Liver (tissue), 9 donors: ENCODE measurements around the gene SERPINA10. TPM values are rescaled to one million over a fixed set of nuclear protein-coding genes. Genes with fewer than 3 reads are reported as not detected.

ENCODE experiments used
- DNase-seq: peaks from one replicate; pipeline ENCODE4 v3.0.0-alpha.2; 2017; ENCODE audit warnings: low spot score
- H3K27ac ChIP-seq, 2 donors: one replicate each; pipeline ENCODE4 v1.7.0; 2013; ENCODE audit warnings: inconsistent platforms in 2 of 2, low read length in 2 of 2, control low read depth in 1 of 2, low read depth in 1 of 2, mild to moderate bottlenecking in 1 of 2
- H3K27me3 ChIP-seq, 4 donors: one replicate each; pipeline versions ENCODE4 v1.6.1 to v1.7.0; 2013; ENCODE audit warnings: low read length in 3 of 4, inconsistent platforms in 1 of 4, mild to moderate bottlenecking in 1 of 4, moderate library complexity in 1 of 4; ENCODE audit not compliant: control insufficient read depth in 4 of 4, insufficient read depth in 4 of 4
- H3K36me3 ChIP-seq, 4 donors: one replicate each; pipeline versions ENCODE4 v1.6.1 to v1.7.0; 2013; ENCODE audit warnings: low read length in 3 of 4, mild to moderate bottlenecking in 3 of 4, low read depth in 1 of 4, moderate library complexity in 1 of 4; ENCODE audit not compliant: control insufficient read depth in 4 of 4, insufficient read depth in 3 of 4
- H3K4me1 ChIP-seq, 4 donors: one replicate each; pipeline versions ENCODE4 v1.6.1 to v1.7.0; 2013; ENCODE audit warnings: low read length in 3 of 4, mild to moderate bottlenecking in 3 of 4, moderate library complexity in 1 of 4; ENCODE audit not compliant: control insufficient read depth in 4 of 4, insufficient read depth in 4 of 4
- H3K4me3 ChIP-seq, 3 donors: one replicate each; pipeline versions ENCODE4 v1.6.1 to v1.7.0; 2013; ENCODE audit warnings: low read length in 3 of 3, control low read depth in 1 of 3, low read depth in 1 of 3, mild to moderate bottlenecking in 1 of 3
- H3K9ac ChIP-seq, 2 donors: one replicate each; pipeline ENCODE4 v1.7.0; 2013; ENCODE audit warnings: low read length in 2 of 2, mild to moderate bottlenecking in 2 of 2, moderate library complexity in 2 of 2, control low read depth in 1 of 2, low read depth in 1 of 2
- H3K9me3 ChIP-seq, 4 donors: one replicate each; pipeline versions ENCODE4 v1.6.1 to v1.7.0; 2013; ENCODE audit warnings: low read length in 3 of 4; ENCODE audit not compliant: control insufficient read depth in 4 of 4
- ATF3 ChIP-seq: IDR thresholded peaks from 2 replicates; pipeline ENCODE4 v1.6.1; 2016; ENCODE audit warnings: antibody characterized with exemption
- CTCF ChIP-seq: fragments of 150-350 bp; IDR thresholded peaks from 2 replicates; pipeline ENCODE4 v1.5.1; 2017; ENCODE audit warnings: improper control_type of control experiment, low read depth, low read length; ENCODE audit not compliant: missing input control
- EGR1 ChIP-seq, 2 donors: IDR thresholded peaks; 2 replicates each; pipeline ENCODE4 v1.6.1; 2016 to 2018; ENCODE audit warnings: antibody characterized with exemption in 2 of 2, low read depth in 2 of 2
- FOXA1 ChIP-seq: IDR thresholded peaks from 2 replicates; pipeline ENCODE4 v1.6.1; 2016; ENCODE audit warnings: antibody characterized with exemption
- FOXA2 ChIP-seq: IDR thresholded peaks from 2 replicates; pipeline ENCODE4 v1.6.1; 2016; ENCODE audit warnings: antibody characterized with exemption
- GABPA ChIP-seq, 2 donors: IDR thresholded peaks in 1 of 2; conservative IDR thresholded peaks in 1 of 2; 2 replicates each; pipeline ENCODE4 v1.6.1; 2016; ENCODE audit warnings: antibody characterized with exemption in 2 of 2, mild to moderate bottlenecking in 1 of 2, moderate library complexity in 1 of 2
- HNF4A ChIP-seq, 2 donors: conservative IDR thresholded peaks; 2 replicates each; pipeline ENCODE4 v1.6.1; 2016; ENCODE audit warnings: antibody characterized with exemption in 2 of 2, mild to moderate bottlenecking in 2 of 2
- HNF4G ChIP-seq: IDR thresholded peaks from 2 replicates; pipeline ENCODE4 v1.6.1; 2016; ENCODE audit warnings: antibody characterized with exemption
- JUND ChIP-seq, 2 donors: IDR thresholded peaks; 2 replicates each; pipeline ENCODE4 v1.6.1; 2016; ENCODE audit warnings: antibody characterized with exemption in 2 of 2
- MAX ChIP-seq: IDR thresholded peaks from 2 replicates; pipeline ENCODE4 v1.6.1; 2016; ENCODE audit warnings: antibody characterized with exemption
- NR2F2 ChIP-seq: IDR thresholded peaks from 2 replicates; pipeline ENCODE4 v1.6.1; 2016; ENCODE audit warnings: antibody characterized with exemption
- RAD21 ChIP-seq, 2 donors: IDR thresholded peaks; 2 replicates each; pipeline ENCODE4 v1.6.1; 2016; ENCODE audit warnings: antibody characterized with exemption in 2 of 2, mild to moderate bottlenecking in 2 of 2
- REST ChIP-seq: IDR thresholded peaks from 2 replicates; pipeline ENCODE4 v1.6.1; 2016; ENCODE audit warnings: antibody characterized with exemption, mild to moderate bottlenecking
- RXRA ChIP-seq, 2 donors: IDR thresholded peaks; 2 replicates each; pipeline ENCODE4 v1.6.1; 2017 to 2018; ENCODE audit warnings: antibody characterized with exemption in 2 of 2, mild to moderate bottlenecking in 1 of 2
- SP1 ChIP-seq: IDR thresholded peaks from 2 replicates; pipeline ENCODE4 v1.6.1; 2018; ENCODE audit warnings: antibody characterized with exemption, mild to moderate bottlenecking
- TAF1 ChIP-seq: conservative IDR thresholded peaks from 2 replicates; pipeline ENCODE4 v1.6.1; 2016; ENCODE audit warnings: antibody characterized with exemption, mild to moderate bottlenecking
- YY1 ChIP-seq: IDR thresholded peaks from 2 replicates; pipeline ENCODE4 v1.6.1; 2016; ENCODE audit warnings: antibody characterized with exemption, mild to moderate bottlenecking
- ZBTB33 ChIP-seq: IDR thresholded peaks from 2 replicates; pipeline ENCODE4 v1.6.1; 2016; ENCODE audit warnings: antibody characterized with exemption
- polyA plus RNA-seq, 2 donors: library from polyadenylated mRNA; stranded (reverse) in 1 of 2; unstranded in 1 of 2; fragments of 200-250 nt in 1 of 2; fragments of >200 nt in 1 of 2; fragmentation: Nextera tagmentation in 1 of 2; extraction: Ambion mirVana in 1 of 2; gene quantifications; one replicate each; pipeline versions ENCODE4 v1.2.1 to v1.2.3, GENCODE V29; 2013 to 2015
- total RNA-seq, 2 donors: library from RNA; depleted of rRNA; stranded (reverse); fragments of >200 nt; gene quantifications; one replicate each; pipeline ENCODE4 v1.2.3, GENCODE V29; 2014
- donor health status: healthy.
- donor health status: healthy.
- donor health status: healthy.
- donor health status: healthy.
- donor health status: healthy.

Gene SERPINA10
- total and polyA plus RNA-seq, 4 donors: 105 to 363 (median 194) TPM

- Histone ChIP-seq H3K27me3 (no peaks in the 10 kb centered on the region), H3K9ac (no peak overlapping the region), H3K36me3 (no peaks in the 10 kb centered on the region), H3K9me3 (no peaks in the 10 kb centered on the region), H3K4me3 (no peak overlapping the region), H3K4me1 (peaks cover 2 to 18% (median 13%) of the 10 kb centered on the region in 4 donors), H3K27ac (no peak overlapping the region)
- TF ChIP-seq FOXA1 (no peak), HNF4A (conservative IDR thresholded peaks at IDR 0.05) (no peak), JUND (IDR thresholded peaks at IDR 0.05) (no peak), FOXA2 (no peak), CTCF (no peak), EGR1 (IDR thresholded peaks at IDR 0.05; ENCODE audit: low read depth in 2 of 2) (no peak), RAD21 (IDR thresholded peaks at IDR 0.05) (no peak), NR2F2 (no peak), MAX (no peak), RXRA (IDR thresholded peaks at IDR 0.05) (no peak), ATF3 (no peak), HNF4G (no peak), GABPA (IDR thresholded peaks at IDR 0.05 in 1 of 2, conservative IDR thresholded peaks at IDR 0.05 in 1 of 2) (no peak), SP1 (no peak), REST (no peak), YY1 (no peak), ZBTB33 (no peak), TAF1 (no peak)
- DNase-seq: no peak
Observed at GRCh38 chr14:94332587-94332986, 39.5 kb upstream of the SERPINA10 start.
